GM21529 (cell line): Measurements from ENCODE around the gene RSPH3.
A peak's percentile ranks its signal among the peaks of the same experiment; 100 is the strongest.
"Not testable (repeated sequence)": the region's sequence is repeated elsewhere in the genome, so short reads cannot be mapped to it uniquely, and the experiment has no call there.

Experiments
- ATAC-seq: cut with Tn5 transposase; IDR thresholded peaks from one replicate; pipeline ENCODE4 v1.9.1; 2021; ENCODE audit not compliant: unreplicated experiment

RSPH3 gene

DNA sequence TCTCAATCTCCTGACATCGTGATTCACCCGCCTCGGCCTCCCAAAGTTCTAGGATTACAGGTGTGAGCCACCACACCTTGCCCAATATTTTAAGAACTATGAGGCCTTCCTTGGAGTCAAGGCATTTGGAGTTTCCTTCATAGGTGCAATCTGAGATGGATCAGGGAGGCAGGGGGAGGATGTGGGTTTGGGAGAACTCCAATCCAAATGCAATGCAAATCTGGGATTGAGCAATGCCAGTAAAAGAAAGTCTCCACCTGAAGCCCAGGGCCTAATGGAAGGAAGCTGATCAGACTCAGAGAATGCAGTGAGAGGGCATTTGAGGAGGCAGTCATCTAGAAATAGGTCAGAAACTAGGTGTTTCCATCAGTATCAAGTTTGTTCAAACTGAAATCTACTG, 21.2 kb downstream of the RSPH3 start:
- ATAC-seq, result no peak

DNA sequence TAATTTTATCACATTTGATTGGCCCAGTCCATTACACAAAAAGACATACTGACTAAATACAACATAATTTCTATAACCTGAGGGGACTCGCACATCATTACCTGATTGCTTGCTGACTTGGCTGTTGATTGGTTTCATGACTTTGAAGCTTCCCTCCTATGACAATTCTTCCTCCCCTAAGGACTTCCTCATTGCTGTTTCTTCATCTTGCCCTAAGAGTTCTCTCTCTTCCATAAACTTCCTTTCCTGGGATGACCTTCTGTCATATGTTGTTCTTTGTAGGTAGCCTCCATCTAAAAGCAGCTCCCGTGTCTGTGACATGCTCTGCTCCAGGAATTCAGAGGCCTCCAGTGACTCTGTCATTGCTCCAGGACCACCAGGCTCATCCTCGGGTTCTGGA, 22.6 kb downstream of the RSPH3 start:
- no peak for ATAC-seq

DNA sequence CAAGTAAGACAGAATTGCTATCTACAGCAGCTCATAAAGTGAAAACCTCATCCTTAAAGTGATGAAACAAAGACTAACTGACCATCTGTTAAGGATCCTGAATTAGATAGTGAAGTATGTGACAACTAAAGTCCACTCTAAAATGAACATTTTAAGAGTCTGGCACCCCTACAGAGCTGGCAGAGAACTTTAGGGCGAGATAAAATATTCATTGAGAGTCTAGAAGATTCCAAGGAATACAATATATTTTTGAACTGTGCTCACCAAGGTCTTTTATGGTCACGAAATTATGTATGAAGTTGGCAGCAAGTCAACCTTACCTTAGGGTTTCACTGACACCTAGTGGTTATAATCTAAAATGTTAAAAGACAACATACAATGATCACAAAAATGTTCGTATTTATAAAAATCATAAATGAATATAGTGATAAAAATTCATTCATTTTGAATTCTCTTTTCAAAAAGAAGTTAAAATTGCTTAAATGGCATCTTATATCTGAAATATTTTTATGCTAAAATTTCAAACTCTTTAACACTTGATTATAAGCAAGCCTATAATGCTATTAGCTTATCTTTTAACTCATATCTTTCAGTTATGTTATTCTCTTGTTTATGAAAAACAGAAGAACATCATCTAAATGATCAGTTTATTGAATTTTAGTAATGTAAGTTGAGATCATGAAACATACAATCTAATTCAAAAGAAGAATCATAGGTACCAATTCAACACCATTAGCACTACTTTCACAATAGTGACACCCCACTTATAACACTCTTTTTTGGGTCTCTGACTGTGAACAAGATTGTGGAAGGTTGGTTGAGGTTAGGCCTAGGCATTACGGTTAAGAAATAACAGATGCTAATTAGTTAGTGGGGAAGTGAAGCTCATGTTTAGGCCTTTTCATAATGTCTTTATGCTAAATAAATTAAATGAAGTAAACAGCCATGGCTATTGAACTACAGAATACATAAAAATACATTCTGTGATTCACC, 27.5 kb downstream of the RSPH3 start:
- peak; percentile 61 for ATAC-seq

DNA sequence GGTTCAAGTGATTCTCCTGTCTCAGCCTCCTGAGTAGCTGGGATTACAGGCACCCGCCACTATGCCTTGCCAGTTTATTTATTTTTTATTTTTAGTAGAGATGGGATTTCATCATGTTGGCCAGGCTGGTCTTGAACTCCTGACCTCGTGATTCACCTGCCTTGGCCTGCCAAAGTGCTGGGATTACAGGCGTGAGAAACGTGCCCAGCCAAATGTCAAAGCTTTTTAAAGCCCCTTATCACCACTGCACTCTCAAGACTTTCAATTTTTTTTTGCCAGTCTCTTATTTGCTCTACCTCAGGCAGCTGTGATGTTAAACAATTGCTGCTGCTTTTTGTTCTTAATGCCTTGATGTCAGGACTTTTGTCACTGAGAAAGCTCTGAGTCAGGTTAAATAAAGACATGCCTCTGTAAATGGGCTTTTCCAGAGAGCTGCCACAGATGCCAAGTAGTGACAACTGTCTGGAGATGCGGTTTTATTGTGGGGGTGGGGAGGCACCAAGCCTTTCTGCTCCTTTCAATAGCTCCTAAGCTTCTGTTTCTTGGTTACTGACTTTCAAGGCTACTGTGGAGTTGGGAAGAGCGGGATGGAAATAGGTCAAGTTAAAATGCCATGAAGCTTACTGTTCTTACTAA, 29.2 kb downstream of the RSPH3 start:
- ATAC-seq, result no peak

DNA sequence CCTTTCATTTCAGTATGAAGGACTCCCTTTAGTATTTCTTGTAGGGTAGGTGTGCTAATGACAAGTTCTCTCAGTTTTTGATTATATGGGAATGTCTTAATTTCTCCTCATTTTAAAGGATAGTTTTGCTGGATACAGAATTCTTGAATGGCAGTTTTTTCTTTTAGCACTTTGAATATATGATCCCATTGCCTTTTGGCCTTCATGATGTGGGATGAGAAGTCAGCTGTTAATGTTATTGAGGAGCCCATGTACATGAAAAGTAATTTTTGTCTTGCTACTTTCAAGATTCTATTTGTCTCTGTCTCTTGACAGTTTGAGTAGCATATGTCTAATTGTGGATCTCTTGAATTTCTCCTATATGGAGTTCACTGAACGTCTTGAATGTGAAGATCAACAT, 30.9 kb downstream of the RSPH3 start:
- ATAC-seq, result no peak

DNA sequence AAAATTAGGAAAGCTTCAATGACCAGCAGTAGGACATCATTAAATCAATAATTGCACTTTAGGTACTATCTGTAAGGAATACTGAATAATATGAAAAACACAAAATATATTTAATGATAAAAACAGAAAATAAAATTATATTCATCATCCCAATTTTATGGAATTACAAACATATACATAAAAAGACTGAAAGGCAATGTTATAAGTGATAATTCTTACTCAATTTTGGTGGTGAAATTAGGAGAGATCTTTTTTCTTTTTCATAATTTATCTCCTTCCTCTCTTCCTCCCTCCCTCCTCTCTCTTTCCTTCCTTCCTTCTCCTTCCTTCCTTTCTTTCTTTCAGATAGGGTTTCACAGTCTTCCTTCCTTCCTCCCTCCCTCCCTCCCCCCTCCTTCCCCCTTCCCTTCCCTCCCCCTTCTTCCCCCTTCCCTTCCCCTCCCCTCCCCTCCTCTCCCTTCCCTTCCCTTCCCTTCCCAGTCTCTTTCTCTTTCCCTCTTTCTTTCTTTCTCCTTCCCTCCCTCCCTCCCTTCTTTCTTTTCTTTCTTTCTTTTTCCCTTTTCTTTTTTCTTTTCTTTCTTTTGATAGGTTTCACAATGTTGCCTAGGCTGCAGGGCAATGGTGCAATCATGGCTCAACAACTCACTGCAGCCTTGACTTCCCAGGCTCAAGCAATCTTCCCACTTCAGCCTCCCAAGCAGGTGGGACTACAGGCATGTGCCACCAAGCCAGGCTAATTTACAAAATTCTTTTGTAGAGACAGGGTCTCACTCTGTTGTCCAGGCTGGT, 36.8 kb downstream of the RSPH3 start:
- no peak for ATAC-seq

DNA sequence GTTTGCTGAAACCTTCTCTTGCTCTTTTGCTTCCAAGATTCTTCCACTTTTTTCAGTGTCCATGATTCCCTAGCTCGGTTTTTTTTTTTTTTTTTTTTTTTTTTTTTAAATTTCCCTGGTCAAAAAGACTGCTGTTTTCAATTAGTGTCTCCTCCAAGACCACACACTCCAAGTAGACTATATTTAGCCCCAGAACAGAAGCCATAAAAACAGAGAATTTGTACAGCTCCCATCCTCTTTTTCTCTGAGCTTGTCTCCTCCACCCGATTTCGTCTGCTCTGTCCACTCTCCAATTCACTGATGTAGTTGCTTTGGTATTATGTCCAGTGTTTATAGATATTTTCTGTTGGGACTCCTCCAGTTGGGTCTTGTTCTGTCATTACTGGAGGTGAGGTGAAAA, 37.6 kb downstream of the RSPH3 start:
- ATAC-seq, result no peak

DNA sequence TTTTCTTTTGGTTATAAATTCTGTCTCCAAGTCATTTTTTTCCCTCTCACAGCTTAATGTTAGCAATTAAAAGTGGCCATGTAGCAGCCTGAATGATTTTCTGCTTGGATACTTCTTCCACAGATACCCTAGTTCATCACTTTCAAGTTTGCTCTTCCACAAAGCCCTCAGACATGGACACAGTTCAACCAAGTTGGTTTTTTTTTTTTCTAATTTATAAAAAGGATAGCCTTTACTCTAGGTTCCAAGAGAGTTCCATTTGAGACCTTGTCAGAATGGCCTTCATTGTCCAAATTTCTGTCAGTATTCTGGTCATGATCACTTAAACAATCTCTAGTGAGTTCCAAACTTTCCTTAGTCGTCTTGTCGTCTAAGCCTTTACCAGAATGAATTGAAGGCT, 40.0 kb downstream of the RSPH3 start:
- no peak for ATAC-seq

DNA sequence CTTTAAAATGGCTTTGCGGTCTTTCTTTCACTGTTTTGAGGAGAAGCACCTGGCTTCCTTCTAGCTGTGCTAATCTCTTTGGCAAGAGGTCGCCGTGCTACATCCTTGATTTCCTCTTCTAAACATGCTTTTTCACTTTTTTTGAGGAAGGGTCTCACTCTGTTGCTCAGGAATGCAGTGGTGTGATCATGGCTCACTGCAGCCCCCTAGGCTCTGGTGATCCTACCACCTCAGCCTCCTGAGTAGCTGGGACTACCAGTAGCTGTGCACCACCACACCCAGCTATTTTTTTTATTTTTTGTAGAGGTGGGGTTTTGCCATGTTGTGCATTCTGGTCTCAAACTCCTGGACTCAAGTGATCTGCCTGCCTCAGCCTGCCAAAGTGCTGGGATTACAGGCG, 40.5 kb downstream of the RSPH3 start:
- no peak for ATAC-seq

DNA sequence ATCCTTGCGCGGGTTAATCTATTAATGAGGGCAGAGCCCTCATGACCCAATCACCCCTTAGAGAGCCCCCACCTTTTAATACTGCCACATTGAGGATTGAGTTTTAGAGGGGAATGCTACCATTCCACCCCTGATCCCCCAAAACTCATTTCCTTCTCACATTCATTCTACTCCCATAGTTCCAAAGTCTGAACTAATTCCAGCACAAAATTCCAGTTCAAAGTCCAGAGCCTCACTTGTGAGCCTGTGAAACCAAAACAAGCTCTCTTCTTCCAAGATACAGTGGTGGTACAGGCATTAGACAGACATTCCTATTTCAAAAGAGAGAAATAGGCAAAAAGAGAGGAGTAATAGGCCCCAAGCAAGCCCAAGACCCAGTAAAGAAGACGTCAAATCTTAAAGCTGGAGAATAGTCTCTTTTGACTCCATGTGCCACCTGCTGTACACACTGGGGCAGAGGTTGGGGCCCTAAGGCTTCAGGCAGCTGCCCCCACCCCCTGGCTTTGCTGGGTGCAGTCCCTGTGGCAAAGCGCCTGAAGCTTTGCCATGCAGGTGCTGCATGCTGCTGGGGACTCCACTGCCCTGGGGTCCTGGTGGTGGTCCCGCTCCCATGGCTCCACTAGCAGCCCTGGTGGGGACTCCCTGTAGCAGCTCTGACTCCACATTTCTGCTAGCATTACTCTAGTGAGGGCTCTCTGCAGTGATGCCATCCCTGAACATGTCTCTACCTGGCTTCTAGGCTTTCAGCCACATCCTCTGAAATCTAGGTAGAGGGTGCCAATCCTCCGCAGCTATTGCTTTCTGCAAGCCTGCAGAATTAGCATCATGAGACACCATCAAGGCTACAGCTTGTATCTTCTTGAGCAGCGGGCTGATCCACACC, 41.3 kb downstream of the RSPH3 start:
- peak; percentile 45 for ATAC-seq

DNA sequence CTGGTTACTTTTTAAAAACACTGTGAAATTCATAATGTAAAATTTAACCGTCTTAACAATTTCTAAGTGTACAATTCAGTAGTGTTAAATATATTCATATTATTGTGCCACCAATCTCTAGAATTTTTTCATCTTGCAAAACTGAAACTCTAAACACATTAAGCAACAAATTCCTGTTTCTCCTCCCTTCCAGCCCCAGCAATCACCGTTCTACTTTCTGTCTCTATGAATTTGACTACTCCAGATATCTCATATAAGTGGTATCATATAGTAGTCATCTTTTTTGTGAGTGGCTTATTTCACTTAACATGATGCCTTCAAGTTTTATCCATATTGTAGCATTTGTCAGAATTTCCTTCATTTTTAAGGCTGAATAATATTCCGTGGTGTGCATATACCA, 44.7 kb downstream of the RSPH3 start:
- no peak for ATAC-seq

DNA sequence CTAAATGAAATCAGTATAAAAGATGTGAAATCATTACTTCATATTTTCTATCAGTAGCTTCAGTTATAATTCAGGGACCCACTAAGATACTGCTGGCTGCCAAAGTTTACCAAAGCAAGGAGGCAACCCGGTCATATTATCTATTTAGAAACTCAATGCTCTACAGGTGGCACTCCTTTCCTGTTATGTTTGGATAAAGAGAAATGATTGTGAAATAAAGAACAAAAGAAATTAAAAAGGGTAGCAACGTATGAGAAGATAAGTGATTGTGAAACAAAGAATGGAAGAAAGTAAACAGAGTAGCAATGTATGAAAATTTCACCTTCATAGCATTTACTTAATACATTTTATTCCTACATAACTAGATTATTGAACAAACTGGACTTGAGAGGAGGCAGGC, 45.2 kb downstream of the RSPH3 start:
- no peak for ATAC-seq

DNA sequence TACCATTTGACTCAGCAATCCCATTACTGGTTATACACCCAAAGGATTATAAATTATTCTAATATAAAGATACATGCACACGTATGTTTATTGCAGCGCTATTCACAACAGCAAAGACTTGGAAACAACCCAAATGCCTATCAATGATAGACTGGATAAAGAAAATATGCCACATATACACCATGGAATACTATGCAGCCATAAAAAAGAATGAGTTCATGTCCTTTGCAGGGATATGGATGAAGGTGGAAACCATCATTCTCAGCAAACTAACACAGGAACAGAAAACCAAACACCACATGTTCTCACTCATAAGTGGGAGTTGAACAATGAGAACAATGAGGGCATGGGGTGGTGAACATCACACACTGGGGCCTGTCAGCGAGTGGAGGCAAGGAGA, 48.0 kb downstream of the RSPH3 start:
- not testable (repeated sequence) for ATAC-seq

DNA sequence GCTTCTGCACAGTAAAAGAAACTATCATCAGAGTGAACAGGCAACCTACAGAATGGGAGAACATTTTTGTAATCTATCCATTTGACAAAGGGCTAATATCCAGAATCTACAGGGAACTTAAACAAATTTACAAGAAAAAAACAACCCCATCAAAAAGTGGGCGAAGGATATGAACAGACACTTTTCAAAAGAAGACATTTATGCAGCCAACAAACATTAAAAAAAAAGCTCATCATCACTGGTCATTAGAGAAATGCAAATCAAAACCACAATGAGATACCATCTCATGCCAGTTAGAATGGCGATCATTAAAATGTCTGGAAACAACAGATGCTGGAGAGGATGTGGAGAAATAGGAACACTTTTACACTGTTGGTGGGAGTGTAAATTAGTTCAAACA, 48.4 kb downstream of the RSPH3 start:
- not testable (repeated sequence) for ATAC-seq

DNA sequence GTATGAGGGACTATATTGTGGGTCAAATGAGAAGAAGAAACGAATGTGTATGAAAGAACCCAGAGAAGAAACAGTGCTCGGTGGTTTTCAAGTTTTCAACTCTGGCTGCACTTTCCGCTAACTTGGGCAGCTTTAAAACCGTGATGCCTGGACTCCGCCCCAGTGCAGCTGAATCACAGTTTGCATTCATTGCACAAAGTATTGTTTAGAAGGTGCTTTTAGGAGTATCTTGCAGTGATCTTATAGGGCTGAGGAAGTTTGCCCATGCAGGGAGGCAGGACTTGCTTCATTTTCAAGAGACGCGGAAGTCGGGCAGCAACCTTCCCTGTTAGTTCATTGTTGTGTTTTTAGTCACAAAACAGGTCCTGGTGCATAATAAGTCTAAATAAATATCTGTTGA, 52.7 kb downstream of the RSPH3 start:
- ATAC-seq, result no peak

DNA sequence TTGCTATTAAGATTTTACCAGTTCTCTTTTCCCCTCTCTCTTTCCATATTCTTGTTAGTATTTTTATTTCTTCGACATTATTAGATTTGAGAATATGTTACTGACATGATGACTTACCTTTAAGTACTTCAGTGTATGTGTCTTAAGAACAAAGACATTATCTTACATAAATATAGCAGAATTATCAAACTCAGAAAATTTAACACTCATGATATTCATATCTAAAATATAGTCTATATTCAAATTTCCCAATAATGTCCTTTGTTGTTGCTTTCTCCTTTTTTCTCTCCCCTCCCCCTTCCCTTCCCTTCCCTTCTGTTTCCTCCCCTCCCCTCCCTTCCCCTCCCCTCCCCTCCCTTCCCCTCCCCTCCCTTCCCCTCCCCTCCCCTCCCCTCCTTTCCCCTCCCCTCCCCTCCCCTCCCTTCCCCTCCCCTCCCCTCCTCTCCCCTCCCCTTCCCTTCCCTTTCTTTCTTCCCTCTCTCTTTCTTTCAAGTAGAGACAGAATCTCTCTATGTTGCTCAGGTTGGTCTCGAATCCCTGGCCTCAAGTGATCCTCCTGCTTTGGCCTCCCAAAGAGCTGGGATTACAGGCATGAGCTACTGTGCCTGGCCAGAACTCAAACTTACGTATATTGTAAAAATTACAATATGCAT, 56.5 kb downstream of the RSPH3 start:
- ATAC-seq, result no peak

DNA sequence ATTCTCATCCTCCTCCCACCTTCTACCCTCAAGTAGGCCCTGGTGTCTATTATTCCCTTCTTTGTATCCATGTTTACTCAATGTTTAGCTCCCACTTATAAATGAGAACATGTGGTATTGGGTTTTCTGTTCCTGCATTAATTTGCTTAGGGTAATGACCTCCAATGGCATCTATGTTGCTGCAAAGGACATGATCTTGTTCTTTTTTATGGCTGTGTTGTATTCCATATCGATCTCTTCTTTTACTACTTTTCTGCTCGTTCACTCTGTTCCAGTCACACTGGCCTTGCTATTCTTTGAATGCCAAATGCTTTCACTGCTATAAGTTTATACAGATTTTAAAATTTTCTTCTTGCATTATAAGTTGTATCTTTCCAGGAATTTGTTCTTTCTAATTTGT, 57.7 kb downstream of the RSPH3 start:
- no peak for ATAC-seq

DNA sequence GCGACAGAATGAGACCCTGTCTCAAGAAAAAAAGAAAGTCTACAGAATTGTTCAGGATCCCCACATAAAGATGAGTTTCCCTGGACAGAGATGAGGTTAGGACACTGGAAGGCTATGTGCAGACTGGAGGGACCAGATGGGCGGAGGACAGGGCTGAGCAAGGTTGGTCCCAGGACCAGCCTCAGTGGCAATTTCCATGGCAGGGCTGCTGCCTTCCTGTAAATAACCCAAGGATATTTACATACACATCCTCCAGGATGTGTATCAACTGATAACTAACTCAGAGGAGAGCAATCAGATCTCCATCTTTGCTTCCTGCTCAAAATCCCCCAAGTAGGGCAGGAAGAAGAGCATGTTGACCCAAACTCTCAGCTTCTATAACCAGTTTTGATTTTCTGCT, 58.8 kb downstream of the RSPH3 start:
- ATAC-seq, result no peak

DNA sequence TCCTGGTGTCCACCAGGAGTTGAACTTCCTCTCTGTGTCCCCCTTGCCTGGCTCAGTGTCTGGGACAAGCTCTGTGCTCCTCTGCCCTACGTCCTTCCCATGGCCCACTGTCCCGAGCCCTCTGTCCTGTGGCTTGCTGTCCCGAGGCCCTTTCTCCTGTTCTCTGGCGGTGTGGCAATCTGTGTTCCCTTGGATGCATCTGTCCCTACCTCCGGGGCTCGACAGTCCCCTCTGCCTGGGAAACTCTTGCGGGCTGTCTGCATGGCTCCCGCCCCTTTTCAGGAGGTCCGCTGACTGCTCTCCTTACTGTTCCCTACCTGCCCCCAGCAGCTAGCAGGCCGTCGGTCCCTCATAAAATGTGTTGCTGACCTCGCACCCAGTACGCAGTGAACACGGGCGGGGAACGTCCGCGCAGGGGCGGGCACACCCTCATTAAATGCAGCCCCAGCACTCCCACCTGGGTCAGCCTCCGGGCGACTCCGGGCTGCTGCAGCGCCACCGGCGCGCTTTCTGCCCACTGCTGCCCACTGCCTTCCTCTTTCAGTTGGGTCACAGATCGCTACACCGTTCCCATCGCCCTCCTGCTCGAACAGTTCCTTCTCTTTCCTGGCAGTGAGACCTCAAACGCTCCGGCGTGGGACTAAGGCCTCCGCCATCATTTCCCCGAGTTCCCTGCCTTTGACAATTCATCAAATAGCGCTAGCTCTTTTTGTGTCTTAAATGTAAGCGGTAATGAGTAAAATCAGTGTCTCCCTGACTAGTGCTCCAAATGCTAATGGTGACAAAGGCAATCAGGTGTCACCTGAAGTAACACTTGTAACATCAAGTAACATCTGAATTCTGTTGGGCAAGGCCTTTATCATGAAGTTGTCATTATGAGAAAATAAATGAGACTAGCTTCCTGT, 60.5 kb downstream of the RSPH3 start:
- ATAC-seq, result no peak
